ENCODE results near the gene TAF7.
"Not testable (repeated sequence)": the region's sequence is repeated elsewhere in the genome, so short reads cannot be mapped to it uniquely, and the experiment has no call there.

Gene TAF7

GRCh38 chr5:141319699-141320098 is 885 bp downstream of the TAF7 start:
- Histone ChIP-seq H3K36me3 (ENCODE audit: control insufficient read depth in 2 of 2, insufficient read depth in 1 of 2, low read length in 2 of 2) (peaks cover 4 to 21% of the 10 kb centered on the region in 2 experiments; a peak in 2 of 3 replicates), H3K9me3 (ENCODE audit: control insufficient read depth, insufficient read depth, low read depth, low read length) (peaks cover 5% of the 10 kb centered on the region; the same call in 1 of the 2 replicates), H3K4me1 (ENCODE audit: control insufficient read depth, insufficient read depth, low read length) (no peaks in the 10 kb centered on the region), H3K27ac (ENCODE audit: extremely low read depth, low read depth, low read length) (no peak overlapping the region), H3K4me3 (ENCODE audit: low read depth, low read length) (peak overlapping the region; percentile 66)
- POLR2A ChIA-PET, result interaction anchor here (1.0 to 1.8 kb wide), 10 partner anchors 10 to 299 kb away, joined by 3 to 19 read pairs (median 4); partner anchors contain the start of genes DIAPH1, PCDHGA1, PCDHGA11 and PCDHGA2
- peak; percentile 20; the same call in 1 of the 2 replicates for TF ChIP-seq ZNF280D (tag by site-specific recombination; IDR thresholded peaks at IDR 0.05)
- no peak for TF ChIP-seq ZNF112 (tag by site-specific recombination; IDR thresholded peaks at IDR 0.05)
- CTCF ChIA-PET, result interaction anchor here (0.6 to 3.1 kb wide), 33 partner anchors 8 to 385 kb away, joined by 3 to 32 read pairs (median 4); partner anchors contain the start of genes DIAPH1, PCDHB11, PCDHB14 and PCDHB15

GRCh38 chr5:141319202-141319601 is 1.4 kb downstream of the TAF7 start:
- H3K4me3 ChIP-seq (ENCODE audit: low read depth, low read length), result no peak overlapping the region
- no peak for TF ChIP-seq ZNF274 (IDR thresholded peaks at IDR 0.05; ENCODE audit: low read length)
- no peak for TF ChIP-seq ZNF274 (tag by site-specific recombination; IDR thresholded peaks at IDR 0.05; ENCODE audit: borderline replicate concordance)
- TF ChIP-seq ZNF423 (tag by site-specific recombination; IDR thresholded peaks at IDR 0.05), result no peak
- TF ChIP-seq ZNF513 (tag by site-specific recombination; IDR thresholded peaks at IDR 0.05), result peak; percentile 27; the same call in 1 of the 2 replicates
- no peak for TF ChIP-seq ZNF114 (tag by site-specific recombination; IDR thresholded peaks at IDR 0.05)
- ChIA-PET POLR2A (interaction anchor here (1.1 kb wide), 1 partner anchor 20 kb away, joined by 3 read pairs; the partner anchor contains the start of gene PCDHGA2), CTCF (interaction anchor here (0.7 to 3.1 kb wide), 17 partner anchors 10 to 300 kb away, joined by 3 to 32 read pairs (median 3); partner anchors contain the start of genes DIAPH1, PCDHB10, PCDHB15 and PCDHGA1)
- H3K4me1 ChIP-seq (ENCODE audit: control insufficient read depth, insufficient read depth, low read length), result no peaks in the 10 kb centered on the region
- H3K9me3 ChIP-seq (ENCODE audit: control insufficient read depth, insufficient read depth, low read depth, low read length), result peaks cover 5% of the 10 kb centered on the region; the same call in 1 of the 2 replicates
- H3K36me3 ChIP-seq (ENCODE audit: control insufficient read depth in 2 of 2, insufficient read depth in 1 of 2, low read length in 2 of 2), result peaks cover 4 to 21% of the 10 kb centered on the region in 2 experiments; a peak in 2 of 3 replicates
- no peak overlapping the region for H3K27ac ChIP-seq (ENCODE audit: extremely low read depth, low read depth, low read length)

GRCh38 chr5:141316963-141317362 is 3.6 kb downstream of the TAF7 start:
- not testable (repeated sequence) for H3K27ac ChIP-seq (ENCODE audit: extremely low read depth, low read depth, low read length); H3K9me3 ChIP-seq (ENCODE audit: control insufficient read depth, insufficient read depth, low read depth, low read length); H3K4me3 ChIP-seq (ENCODE audit: low read depth, low read length); H3K4me1 ChIP-seq (ENCODE audit: control insufficient read depth, insufficient read depth, low read length)
- H3K36me3 ChIP-seq (ENCODE audit: control insufficient read depth in 2 of 2, insufficient read depth in 1 of 2, low read length in 2 of 2), result peaks cover 4 to 21% of the 10 kb centered on the region in 2 experiments; a peak in 2 of 3 replicates
- ChIA-PET CTCF (interaction anchor here (0.7 to 1.5 kb wide), 3 partner anchors 14 to 1132 kb away, joined by 4 to 5 read pairs (median 4); partner anchors contain the start of genes PCDHGA1 and PCDHGB1), POLR2A (interaction anchor here (0.5 kb wide), 1 partner anchor 264 kb away, joined by 3 read pairs; no protein-coding TSS in a partner anchor)

- CTCF ChIA-PET, result no interaction called here
- peaks cover 4 to 9% of the 10 kb centered on the region in 2 experiments; a peak in 2 of 3 replicates for H3K36me3 ChIP-seq (ENCODE audit: control insufficient read depth in 2 of 2, insufficient read depth in 1 of 2, low read length in 2 of 2)
- no peak for TF ChIP-seq ZNF335 (tag by site-specific recombination; conservative IDR thresholded peaks at IDR 0.05)
- TF ChIP-seq YY2 (tag by site-specific recombination; IDR thresholded peaks at IDR 0.05), result no peak
- no peak for TF ChIP-seq SCRT2 (tag by site-specific recombination; IDR thresholded peaks at IDR 0.05)
- no peak for TF ChIP-seq ZNF423 (tag by site-specific recombination; IDR thresholded peaks at IDR 0.05)
- no peak for TF ChIP-seq SP2 (tag by site-specific recombination; IDR thresholded peaks at IDR 0.05)
- no peaks in the 10 kb centered on the region for H3K4me1 ChIP-seq (ENCODE audit: control insufficient read depth, insufficient read depth, low read length)
- no peaks in the 10 kb centered on the region for H3K9me3 ChIP-seq (ENCODE audit: control insufficient read depth, insufficient read depth, low read depth, low read length)
- H3K27ac ChIP-seq (ENCODE audit: extremely low read depth, low read depth, low read length), result no peak overlapping the region
- POLR2A ChIA-PET, result no interaction called here
- no peak overlapping the region for H3K4me3 ChIP-seq (ENCODE audit: low read depth, low read length)
Observed at GRCh38 chr5:141313711-141314110, 6.9 kb downstream of the TAF7 start.
